Measurements from ENCODE around the gene CLCN3. TPM values are rescaled to one million over a fixed set of nuclear protein-coding genes. Genes with fewer than 3 reads are reported as not detected.

Gene CLCN3
- total and polyA plus RNA-seq, 4 donors, result 9.5 to 58.6 (median 22.5) TPM

DNA sequence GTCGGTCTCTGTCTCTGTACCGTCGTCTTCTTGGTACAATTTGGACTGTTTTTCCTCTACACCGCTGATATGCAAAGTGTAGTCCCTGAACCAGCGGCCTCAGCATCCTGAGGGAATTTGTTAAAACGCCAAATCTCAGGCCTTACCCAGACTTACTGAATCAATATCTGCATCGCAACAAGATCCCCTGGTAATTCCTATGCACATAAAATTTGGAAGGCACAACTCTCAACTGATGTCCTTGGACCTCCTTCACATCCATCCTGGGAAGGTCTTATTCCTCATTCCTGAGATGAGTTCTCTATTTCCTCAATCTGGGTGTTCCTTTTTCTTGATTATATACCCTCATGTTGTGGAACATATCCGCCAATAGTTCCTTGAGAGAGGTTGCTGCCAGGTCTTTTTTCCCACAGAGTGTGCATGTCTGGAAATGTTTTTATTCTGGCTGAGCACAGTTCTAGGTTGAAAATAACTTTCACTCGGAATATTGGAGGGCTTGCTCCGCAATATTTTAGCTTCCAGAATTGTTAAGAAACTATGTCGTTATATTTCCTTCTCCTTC lies 138.1 kb downstream of the CLCN3 start:
- H3K27ac ChIP-seq (ENCODE audit: low read depth in 1 of 2, low read length in 2 of 2), result peak overlapping the region in 1 of 2 donors; percentile 92
- no peaks in the 10 kb centered on the region for H3K36me3 ChIP-seq (ENCODE audit: control insufficient read depth in 4 of 4, insufficient read depth in 3 of 4, low read depth in 1 of 4, low read length in 3 of 4)
- H3K9me3 ChIP-seq (ENCODE audit: control insufficient read depth in 4 of 4, low read length in 3 of 4), result no peaks in the 10 kb centered on the region
- no peak for DNase-seq (ENCODE audit: low spot score)
- no peaks in the 10 kb centered on the region for H3K27me3 ChIP-seq (ENCODE audit: control insufficient read depth in 4 of 4, insufficient read depth in 4 of 4, low read length in 3 of 4)
- 67% methylated on average over 11 of the region's 11 CpGs for WGBS
- H3K4me3 ChIP-seq (ENCODE audit: low read depth in 1 of 3, low read length in 3 of 3), result peak overlapping the region in 1 of 3 donors; percentile 98
- peaks cover 4 to 20% (median 13%) of the 10 kb centered on the region in 4 donors for H3K4me1 ChIP-seq (ENCODE audit: control insufficient read depth in 4 of 4, insufficient read depth in 4 of 4, low read length in 3 of 4)
- no peak overlapping the region for H3K9ac ChIP-seq (ENCODE audit: low read depth in 1 of 2, low read length in 2 of 2)
- no peak for TF ChIP-seq CTCF (IDR thresholded peaks at IDR 0.05; ENCODE audit: low read depth, low read length, missing input control)
- no peak for TF ChIP-seq EGR1 (IDR thresholded peaks at IDR 0.05; ENCODE audit: low read depth in 2 of 2)
- TF ChIP-seq HNF4A (conservative IDR thresholded peaks at IDR 0.05), result no peak
- TF ChIP-seq, protein P1, sequence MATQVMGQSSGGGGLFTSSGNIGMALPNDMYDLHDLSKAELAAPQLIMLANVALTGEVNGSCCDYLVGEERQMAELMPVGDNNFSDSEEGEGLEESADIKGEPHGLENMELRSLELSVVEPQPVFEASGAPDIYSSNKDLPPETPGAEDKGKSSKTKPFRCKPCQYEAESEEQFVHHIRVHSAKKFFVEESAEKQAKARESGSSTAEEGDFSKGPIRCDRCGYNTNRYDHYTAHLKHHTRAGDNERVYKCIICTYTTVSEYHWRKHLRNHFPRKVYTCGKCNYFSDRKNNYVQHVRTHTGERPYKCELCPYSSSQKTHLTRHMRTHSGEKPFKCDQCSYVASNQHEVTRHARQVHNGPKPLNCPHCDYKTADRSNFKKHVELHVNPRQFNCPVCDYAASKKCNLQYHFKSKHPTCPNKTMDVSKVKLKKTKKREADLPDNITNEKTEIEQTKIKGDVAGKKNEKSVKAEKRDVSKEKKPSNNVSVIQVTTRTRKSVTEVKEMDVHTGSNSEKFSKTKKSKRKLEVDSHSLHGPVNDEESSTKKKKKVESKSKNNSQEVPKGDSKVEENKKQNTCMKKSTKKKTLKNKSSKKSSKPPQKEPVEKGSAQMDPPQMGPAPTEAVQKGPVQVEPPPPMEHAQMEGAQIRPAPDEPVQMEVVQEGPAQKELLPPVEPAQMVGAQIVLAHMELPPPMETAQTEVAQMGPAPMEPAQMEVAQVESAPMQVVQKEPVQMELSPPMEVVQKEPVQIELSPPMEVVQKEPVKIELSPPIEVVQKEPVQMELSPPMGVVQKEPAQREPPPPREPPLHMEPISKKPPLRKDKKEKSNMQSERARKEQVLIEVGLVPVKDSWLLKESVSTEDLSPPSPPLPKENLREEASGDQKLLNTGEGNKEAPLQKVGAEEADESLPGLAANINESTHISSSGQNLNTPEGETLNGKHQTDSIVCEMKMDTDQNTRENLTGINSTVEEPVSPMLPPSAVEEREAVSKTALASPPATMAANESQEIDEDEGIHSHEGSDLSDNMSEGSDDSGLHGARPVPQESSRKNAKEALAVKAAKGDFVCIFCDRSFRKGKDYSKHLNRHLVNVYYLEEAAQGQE (IDR thresholded peaks at IDR 0.05), result no peak
- no peak for TF ChIP-seq FOXA2 (IDR thresholded peaks at IDR 0.05)
- TF ChIP-seq, protein P2, sequence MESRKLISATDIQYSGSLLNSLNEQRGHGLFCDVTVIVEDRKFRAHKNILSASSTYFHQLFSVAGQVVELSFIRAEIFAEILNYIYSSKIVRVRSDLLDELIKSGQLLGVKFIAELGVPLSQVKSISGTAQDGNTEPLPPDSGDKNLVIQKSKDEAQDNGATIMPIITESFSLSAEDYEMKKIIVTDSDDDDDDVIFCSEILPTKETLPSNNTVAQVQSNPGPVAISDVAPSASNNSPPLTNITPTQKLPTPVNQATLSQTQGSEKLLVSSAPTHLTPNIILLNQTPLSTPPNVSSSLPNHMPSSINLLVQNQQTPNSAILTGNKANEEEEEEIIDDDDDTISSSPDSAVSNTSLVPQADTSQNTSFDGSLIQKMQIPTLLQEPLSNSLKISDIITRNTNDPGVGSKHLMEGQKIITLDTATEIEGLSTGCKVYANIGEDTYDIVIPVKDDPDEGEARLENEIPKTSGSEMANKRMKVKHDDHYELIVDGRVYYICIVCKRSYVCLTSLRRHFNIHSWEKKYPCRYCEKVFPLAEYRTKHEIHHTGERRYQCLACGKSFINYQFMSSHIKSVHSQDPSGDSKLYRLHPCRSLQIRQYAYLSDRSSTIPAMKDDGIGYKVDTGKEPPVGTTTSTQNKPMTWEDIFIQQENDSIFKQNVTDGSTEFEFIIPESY (IDR thresholded peaks at IDR 0.05), result no peak
- TF ChIP-seq HNF4G (IDR thresholded peaks at IDR 0.05), result no peak
- TF ChIP-seq TAF1 (conservative IDR thresholded peaks at IDR 0.05), result no peak
- no peak for TF ChIP-seq SP1 (IDR thresholded peaks at IDR 0.05)
- no peak for TF ChIP-seq FOXA1 (IDR thresholded peaks at IDR 0.05)
- TF ChIP-seq YY1 (IDR thresholded peaks at IDR 0.05), result no peak
- TF ChIP-seq JUND (IDR thresholded peaks at IDR 0.05), result no peak
- no peak for TF ChIP-seq GABPA (IDR thresholded peaks at IDR 0.05 in 1 of 2, conservative IDR thresholded peaks at IDR 0.05 in 1 of 2)
- no peak for TF ChIP-seq RXRA (IDR thresholded peaks at IDR 0.05)
- TF ChIP-seq ATF3 (IDR thresholded peaks at IDR 0.05), result no peak
- TF ChIP-seq NR2F2 (IDR thresholded peaks at IDR 0.05), result no peak
- TF ChIP-seq, protein P3, sequence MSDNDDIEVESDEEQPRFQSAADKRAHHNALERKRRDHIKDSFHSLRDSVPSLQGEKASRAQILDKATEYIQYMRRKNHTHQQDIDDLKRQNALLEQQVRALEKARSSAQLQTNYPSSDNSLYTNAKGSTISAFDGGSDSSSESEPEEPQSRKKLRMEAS (IDR thresholded peaks at IDR 0.05), result no peak
- TF ChIP-seq RAD21 (IDR thresholded peaks at IDR 0.05), result no peak
